ENCODE measurements around the gene OR11L1.

Gene OR11L1

GRCh38 chr1:247845693-247846017 lies 4.0 kb upstream of the OR11L1 start:
- Histone ChIP-seq H3K36me3 (ENCODE audit: control insufficient read depth in 2 of 2, insufficient read depth in 1 of 2, low read length in 2 of 2) (no peaks in the 10 kb centered on the region), H3K9me3 (ENCODE audit: control insufficient read depth, insufficient read depth, low read depth, low read length) (no peaks in the 10 kb centered on the region), H3K4me3 (ENCODE audit: low read depth, low read length) (no peak overlapping the region), H3K27ac (ENCODE audit: extremely low read depth, low read depth, low read length) (no peak overlapping the region), H3K4me1 (ENCODE audit: control insufficient read depth, insufficient read depth, low read length) (no peaks in the 10 kb centered on the region)
- ChIA-PET CTCF (no interaction called here), POLR2A (no interaction called here)
- TF ChIP-seq, protein P1, sequence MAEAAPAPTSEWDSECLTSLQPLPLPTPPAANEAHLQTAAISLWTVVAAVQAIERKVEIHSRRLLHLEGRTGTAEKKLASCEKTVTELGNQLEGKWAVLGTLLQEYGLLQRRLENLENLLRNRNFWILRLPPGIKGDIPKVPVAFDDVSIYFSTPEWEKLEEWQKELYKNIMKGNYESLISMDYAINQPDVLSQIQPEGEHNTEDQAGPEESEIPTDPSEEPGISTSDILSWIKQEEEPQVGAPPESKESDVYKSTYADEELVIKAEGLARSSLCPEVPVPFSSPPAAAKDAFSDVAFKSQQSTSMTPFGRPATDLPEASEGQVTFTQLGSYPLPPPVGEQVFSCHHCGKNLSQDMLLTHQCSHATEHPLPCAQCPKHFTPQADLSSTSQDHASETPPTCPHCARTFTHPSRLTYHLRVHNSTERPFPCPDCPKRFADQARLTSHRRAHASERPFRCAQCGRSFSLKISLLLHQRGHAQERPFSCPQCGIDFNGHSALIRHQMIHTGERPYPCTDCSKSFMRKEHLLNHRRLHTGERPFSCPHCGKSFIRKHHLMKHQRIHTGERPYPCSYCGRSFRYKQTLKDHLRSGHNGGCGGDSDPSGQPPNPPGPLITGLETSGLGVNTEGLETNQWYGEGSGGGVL (tag by site-specific recombination; IDR thresholded peaks at IDR 0.05): no peak
- TF ChIP-seq ZNF354C (tag by site-specific recombination; IDR thresholded peaks at IDR 0.05; ENCODE audit: borderline replicate concordance, low read depth) (no peak), ZNF560 (tag by site-specific recombination; IDR thresholded peaks at IDR 0.05; ENCODE audit: borderline replicate concordance) (no peak), ZNF133 (tag by site-specific recombination; IDR thresholded peaks at IDR 0.05) (no peak), ZNF701 (tag by site-specific recombination; IDR thresholded peaks at IDR 0.05) (no peak), ZNF324 (tag by site-specific recombination; IDR thresholded peaks at IDR 0.05) (no peak), ZNF837 (tag by site-specific recombination; IDR thresholded peaks at IDR 0.05) (no peak), ZNF571 (tag by site-specific recombination; IDR thresholded peaks at IDR 0.05) (no peak), ZNF529 (tag by site-specific recombination; IDR thresholded peaks at IDR 0.05; ENCODE audit: insufficient replicate concordance) (no peak)
- TF ChIP-seq, protein P2, sequence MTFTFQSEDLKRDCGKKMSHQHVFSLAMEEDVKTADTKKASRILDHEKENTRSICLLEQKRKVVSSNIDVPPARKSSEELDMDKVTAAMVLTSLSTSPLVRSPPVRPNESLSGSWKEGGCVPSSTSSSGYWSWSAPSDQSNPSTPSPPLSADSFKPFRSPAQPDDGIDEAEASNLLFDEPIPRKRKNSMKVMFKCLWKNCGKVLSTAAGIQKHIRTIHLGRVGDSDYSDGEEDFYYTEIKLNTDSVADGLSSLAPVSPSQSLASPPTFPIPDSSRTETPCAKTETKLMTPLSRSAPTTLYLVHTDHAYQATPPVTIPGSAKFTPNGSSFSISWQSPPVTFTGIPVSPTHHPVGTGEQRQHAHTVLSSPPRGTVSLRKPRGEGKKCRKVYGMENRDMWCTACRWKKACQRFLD (tag by site-specific recombination; IDR thresholded peaks at IDR 0.05): no peak
- TF ChIP-seq, protein P3, sequence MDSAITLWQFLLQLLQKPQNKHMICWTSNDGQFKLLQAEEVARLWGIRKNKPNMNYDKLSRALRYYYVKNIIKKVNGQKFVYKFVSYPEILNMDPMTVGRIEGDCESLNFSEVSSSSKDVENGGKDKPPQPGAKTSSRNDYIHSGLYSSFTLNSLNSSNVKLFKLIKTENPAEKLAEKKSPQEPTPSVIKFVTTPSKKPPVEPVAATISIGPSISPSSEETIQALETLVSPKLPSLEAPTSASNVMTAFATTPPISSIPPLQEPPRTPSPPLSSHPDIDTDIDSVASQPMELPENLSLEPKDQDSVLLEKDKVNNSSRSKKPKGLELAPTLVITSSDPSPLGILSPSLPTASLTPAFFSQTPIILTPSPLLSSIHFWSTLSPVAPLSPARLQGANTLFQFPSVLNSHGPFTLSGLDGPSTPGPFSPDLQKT (IDR thresholded peaks at IDR 0.05; ENCODE audit: borderline replicate concordance, low read depth, low read length): no peak

GRCh38 chr1:247845011-247845692 lies 3.5 kb upstream of the OR11L1 start:
- Histone ChIP-seq H3K36me3 (ENCODE audit: control insufficient read depth in 2 of 2, insufficient read depth in 1 of 2, low read length in 2 of 2) (no peaks in the 10 kb centered on the region), H3K4me3 (ENCODE audit: low read depth, low read length) (no peak overlapping the region), H3K9me3 (ENCODE audit: control insufficient read depth, insufficient read depth, low read depth, low read length) (no peaks in the 10 kb centered on the region), H3K4me1 (ENCODE audit: control insufficient read depth, insufficient read depth, low read length) (no peaks in the 10 kb centered on the region), H3K27ac (ENCODE audit: extremely low read depth, low read depth, low read length) (no peak overlapping the region)
- CTCF ChIA-PET: no interaction called here
- POLR2A ChIA-PET: no interaction called here
- TF ChIP-seq ZNF2 (tag by site-specific recombination; IDR thresholded peaks at IDR 0.05): no peak
- no peak for TF ChIP-seq KLF8 (tag by site-specific recombination; IDR thresholded peaks at IDR 0.05)
- no peak for TF ChIP-seq ZNF560 (tag by site-specific recombination; IDR thresholded peaks at IDR 0.05; ENCODE audit: borderline replicate concordance)
- no peak for TF ChIP-seq ZNF544 (tag by site-specific recombination; IDR thresholded peaks at IDR 0.05)
- no peak for TF ChIP-seq ZNF549 (tag by site-specific recombination; IDR thresholded peaks at IDR 0.05)
- TF ChIP-seq TRIM28 (IDR thresholded peaks at IDR 0.05; ENCODE audit: borderline replicate concordance, low read length): no peak
- TF ChIP-seq TCF7L2 (IDR thresholded peaks at IDR 0.05; ENCODE audit: borderline replicate concordance, low read depth, low read length): no peak
- no peak for TF ChIP-seq ZNF211 (tag by site-specific recombination; IDR thresholded peaks at IDR 0.05; ENCODE audit: low read depth)
- no peak for TF ChIP-seq MZF1 (tag by site-specific recombination; IDR thresholded peaks at IDR 0.05; ENCODE audit: borderline replicate concordance)
- TF ChIP-seq ZNF239 (tag by site-specific recombination; IDR thresholded peaks at IDR 0.05): no peak
- no peak for TF ChIP-seq ZXDB (tag by site-specific recombination; IDR thresholded peaks at IDR 0.05)
- TF ChIP-seq MYNN (tag by site-specific recombination; IDR thresholded peaks at IDR 0.05; ENCODE audit: borderline replicate concordance): no peak
- TF ChIP-seq, protein P4, sequence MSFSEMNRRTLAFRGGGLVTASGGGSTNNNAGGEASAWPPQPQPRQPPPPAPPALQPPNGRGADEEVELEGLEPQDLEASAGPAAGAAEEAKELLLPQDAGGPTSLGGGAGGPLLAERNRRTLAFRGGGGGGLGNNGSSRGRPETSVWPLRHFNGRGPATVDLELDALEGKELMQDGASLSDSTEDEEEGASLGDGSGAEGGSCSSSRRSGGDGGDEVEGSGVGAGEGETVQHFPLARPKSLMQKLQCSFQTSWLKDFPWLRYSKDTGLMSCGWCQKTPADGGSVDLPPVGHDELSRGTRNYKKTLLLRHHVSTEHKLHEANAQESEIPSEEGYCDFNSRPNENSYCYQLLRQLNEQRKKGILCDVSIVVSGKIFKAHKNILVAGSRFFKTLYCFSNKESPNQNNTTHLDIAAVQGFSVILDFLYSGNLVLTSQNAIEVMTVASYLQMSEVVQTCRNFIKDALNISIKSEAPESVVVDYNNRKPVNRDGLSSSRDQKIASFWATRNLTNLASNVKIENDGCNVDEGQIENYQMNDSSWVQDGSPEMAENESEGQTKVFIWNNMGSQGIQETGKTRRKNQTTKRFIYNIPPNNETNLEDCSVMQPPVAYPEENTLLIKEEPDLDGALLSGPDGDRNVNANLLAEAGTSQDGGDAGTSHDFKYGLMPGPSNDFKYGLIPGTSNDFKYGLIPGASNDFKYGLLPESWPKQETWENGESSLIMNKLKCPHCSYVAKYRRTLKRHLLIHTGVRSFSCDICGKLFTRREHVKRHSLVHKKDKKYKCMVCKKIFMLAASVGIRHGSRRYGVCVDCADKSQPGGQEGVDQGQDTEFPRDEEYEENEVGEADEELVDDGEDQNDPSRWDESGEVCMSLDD (tag by site-specific recombination; IDR thresholded peaks at IDR 0.05): no peak
- TF ChIP-seq ZNF114 (tag by site-specific recombination; IDR thresholded peaks at IDR 0.05): no peak
- TF ChIP-seq, protein P5, sequence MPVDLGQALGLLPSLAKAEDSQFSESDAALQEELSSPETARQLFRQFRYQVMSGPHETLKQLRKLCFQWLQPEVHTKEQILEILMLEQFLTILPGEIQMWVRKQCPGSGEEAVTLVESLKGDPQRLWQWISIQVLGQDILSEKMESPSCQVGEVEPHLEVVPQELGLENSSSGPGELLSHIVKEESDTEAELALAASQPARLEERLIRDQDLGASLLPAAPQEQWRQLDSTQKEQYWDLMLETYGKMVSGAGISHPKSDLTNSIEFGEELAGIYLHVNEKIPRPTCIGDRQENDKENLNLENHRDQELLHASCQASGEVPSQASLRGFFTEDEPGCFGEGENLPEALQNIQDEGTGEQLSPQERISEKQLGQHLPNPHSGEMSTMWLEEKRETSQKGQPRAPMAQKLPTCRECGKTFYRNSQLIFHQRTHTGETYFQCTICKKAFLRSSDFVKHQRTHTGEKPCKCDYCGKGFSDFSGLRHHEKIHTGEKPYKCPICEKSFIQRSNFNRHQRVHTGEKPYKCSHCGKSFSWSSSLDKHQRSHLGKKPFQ (tag by site-specific recombination; IDR thresholded peaks at IDR 0.05): no peak
- no peak for TF ChIP-seq ZBTB20 (tag by site-specific recombination; IDR thresholded peaks at IDR 0.05)
- TF ChIP-seq ZNF292 (tag by site-specific recombination; IDR thresholded peaks at IDR 0.05; ENCODE audit: borderline replicate concordance, low read depth): no peak
- TF ChIP-seq ZNF654 (tag by site-specific recombination; IDR thresholded peaks at IDR 0.05; ENCODE audit: low read depth): no peak

Data from HEK293 (cell line).